ENCODE results near the gene POLE. TPM values are rescaled to one million over a fixed set of nuclear protein-coding genes. Genes with fewer than 3 reads are reported as not detected.
A peak's percentile ranks its signal among the peaks of the same experiment; 100 is the strongest.

The POLE gene
- total RNA-seq, 1 experiment from 2014 or later, result 147 TPM

DNA sequence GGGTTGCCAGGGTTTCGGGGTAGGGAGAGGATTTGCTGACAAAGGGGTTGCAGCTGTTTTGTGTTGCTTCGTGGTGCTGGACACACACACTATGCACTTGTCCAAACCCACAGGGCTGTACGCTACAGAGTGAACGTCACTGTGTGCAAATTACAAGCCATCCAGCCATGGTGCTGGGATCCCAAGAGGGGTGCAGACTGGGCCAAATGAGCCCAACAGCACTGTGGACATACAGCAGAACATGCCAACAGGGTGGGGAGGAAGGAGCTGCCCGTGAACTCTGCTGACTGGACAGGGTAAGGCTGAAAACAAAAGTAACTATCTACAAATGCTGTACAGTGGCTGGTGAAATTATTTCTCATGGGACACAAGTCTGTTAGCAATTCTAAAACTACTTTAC is 25.2 kb downstream of the POLE start:
- WGBS (ENCODE audit: extremely low coverage, insufficient read length, low lambda C conversion rate), result no CpG with 5 or more reads among the region's 5 CpGs
- no peak overlapping the region; the same call in 1 of the 2 replicates for H3K14ac ChIP-seq (ENCODE audit: insufficient read depth, low read length)
- H3K23ac ChIP-seq (ENCODE audit: insufficient read length, low read depth, low read length), result no peak overlapping the region
- Mint-ChIP-seq H3K36me3 (ENCODE audit: insufficient read depth in 1 of 3, low read depth in 3 of 3) (peaks cover 68 to 97% (median 97%) of the 10 kb centered on the region in 3 experiments), H3K9me3 (no peaks in the 10 kb centered on the region), H3K27ac (peak overlapping the region in 1 of 3 experiments; percentile 34; a peak in 1 of 7 replicates), H3K4me1 (no peaks in the 10 kb centered on the region), H3K4me3 (no peak overlapping the region), H3K27me3 (ENCODE audit: low read depth) (no peaks in the 10 kb centered on the region)
- no peak overlapping the region for H2AK5ac ChIP-seq (ENCODE audit: insufficient read length, low read length)
- H3K79me1 ChIP-seq (ENCODE audit: insufficient read depth, low read depth, low read length, poor library complexity, severe bottlenecking), result no peaks in the 10 kb centered on the region
- no peak overlapping the region for H2BK15ac ChIP-seq (ENCODE audit: low read depth, low read length)
- no peak overlapping the region for H2BK12ac ChIP-seq (ENCODE audit: insufficient read length, low read depth, low read length)
- no peaks in the 10 kb centered on the region for H3K9me3 ChIP-seq (ENCODE audit: control insufficient read depth, low read depth, low read length)
- H2BK20ac ChIP-seq (ENCODE audit: low read depth, low read length, poor library complexity, severe bottlenecking), result no peak overlapping the region
- H2BK5ac ChIP-seq (ENCODE audit: insufficient read length, low read length), result no peak overlapping the region
- no peaks in the 10 kb centered on the region for H3K23me2 ChIP-seq (ENCODE audit: insufficient read length, low read depth, low read length, poor library complexity, severe bottlenecking)
- no peak overlapping the region for H4K91ac ChIP-seq (ENCODE audit: insufficient read length, low read depth, low read length)
- H3K9ac ChIP-seq (ENCODE audit: extremely low read depth, insufficient read length, low read length), result no peak overlapping the region
- H3K27ac ChIP-seq (ENCODE audit: insufficient read length, low read depth, low read length), result no peak overlapping the region
- no peak overlapping the region for H3K4me2 ChIP-seq (ENCODE audit: insufficient read depth, insufficient read length, low read length)
- H3K56ac ChIP-seq (ENCODE audit: insufficient read length, low read depth, low read length), result no peak overlapping the region
- no peak overlapping the region for H2BK120ac ChIP-seq (ENCODE audit: low read depth, low read length, poor library complexity, severe bottlenecking)
- H4K5ac ChIP-seq (ENCODE audit: insufficient read length, low read depth, low read length), result no peak overlapping the region
- DNase-seq, result no peak
- no peak overlapping the region for H4K8ac ChIP-seq (replicated peaks; ENCODE audit: insufficient read length, low read depth, low read length)
- TF ChIP-seq, protein P1, sequence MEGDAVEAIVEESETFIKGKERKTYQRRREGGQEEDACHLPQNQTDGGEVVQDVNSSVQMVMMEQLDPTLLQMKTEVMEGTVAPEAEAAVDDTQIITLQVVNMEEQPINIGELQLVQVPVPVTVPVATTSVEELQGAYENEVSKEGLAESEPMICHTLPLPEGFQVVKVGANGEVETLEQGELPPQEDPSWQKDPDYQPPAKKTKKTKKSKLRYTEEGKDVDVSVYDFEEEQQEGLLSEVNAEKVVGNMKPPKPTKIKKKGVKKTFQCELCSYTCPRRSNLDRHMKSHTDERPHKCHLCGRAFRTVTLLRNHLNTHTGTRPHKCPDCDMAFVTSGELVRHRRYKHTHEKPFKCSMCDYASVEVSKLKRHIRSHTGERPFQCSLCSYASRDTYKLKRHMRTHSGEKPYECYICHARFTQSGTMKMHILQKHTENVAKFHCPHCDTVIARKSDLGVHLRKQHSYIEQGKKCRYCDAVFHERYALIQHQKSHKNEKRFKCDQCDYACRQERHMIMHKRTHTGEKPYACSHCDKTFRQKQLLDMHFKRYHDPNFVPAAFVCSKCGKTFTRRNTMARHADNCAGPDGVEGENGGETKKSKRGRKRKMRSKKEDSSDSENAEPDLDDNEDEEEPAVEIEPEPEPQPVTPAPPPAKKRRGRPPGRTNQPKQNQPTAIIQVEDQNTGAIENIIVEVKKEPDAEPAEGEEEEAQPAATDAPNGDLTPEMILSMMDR (conservative IDR thresholded peaks at IDR 0.05), result no peak
- no peaks in the 10 kb centered on the region for H3K4me1 ChIP-seq (ENCODE audit: insufficient read depth, low read length)
- no peaks in the 10 kb centered on the region for H3K27me3 ChIP-seq (ENCODE audit: insufficient read depth, low read length)
- no peak overlapping the region for H3K18ac ChIP-seq (ENCODE audit: insufficient read length, low read depth, low read length)
- H4K20me1 ChIP-seq (ENCODE audit: control insufficient read depth, insufficient read depth, insufficient read length), result no peaks in the 10 kb centered on the region
- H3K4ac ChIP-seq (ENCODE audit: low read depth, low read length), result no peak overlapping the region
- H3K79me2 ChIP-seq (ENCODE audit: insufficient read depth, low read length), result no peaks in the 10 kb centered on the region
- H3T11ph ChIP-seq (ENCODE audit: low read length), result no peak overlapping the region
- H2AFZ ChIP-seq (ENCODE audit: low read length), result no peak overlapping the region

Data from H9 (cell line).